HG03103 (cell line): ENCODE measurements around the gene LTB4R.

Experiments
- ATAC-seq: cut with Tn5 transposase; IDR thresholded peaks from one replicate; pipeline ENCODE4 v1.9.1; 2021; ENCODE audit warnings: low read depth; ENCODE audit not compliant: unreplicated experiment

LTB4R gene

GRCh38 chr14:24366413-24366720, 55.1 kb downstream of the LTB4R start:
- ATAC-seq, result no peak

- peak; percentile 50 for ATAC-seq
Observed at GRCh38 chr14:24366721-24367513, 55.6 kb downstream of the LTB4R start.
